HG03060 (cell line): ENCODE results near the gene ZNF664.

Experiments used
- ATAC-seq: cut with Tn5 transposase; IDR thresholded peaks from one replicate; pipeline ENCODE4 v1.9.1; 2021; ENCODE audit warnings: low read depth, moderate number of reproducible peaks; ENCODE audit not compliant: unreplicated experiment

Gene ZNF664

DNA sequence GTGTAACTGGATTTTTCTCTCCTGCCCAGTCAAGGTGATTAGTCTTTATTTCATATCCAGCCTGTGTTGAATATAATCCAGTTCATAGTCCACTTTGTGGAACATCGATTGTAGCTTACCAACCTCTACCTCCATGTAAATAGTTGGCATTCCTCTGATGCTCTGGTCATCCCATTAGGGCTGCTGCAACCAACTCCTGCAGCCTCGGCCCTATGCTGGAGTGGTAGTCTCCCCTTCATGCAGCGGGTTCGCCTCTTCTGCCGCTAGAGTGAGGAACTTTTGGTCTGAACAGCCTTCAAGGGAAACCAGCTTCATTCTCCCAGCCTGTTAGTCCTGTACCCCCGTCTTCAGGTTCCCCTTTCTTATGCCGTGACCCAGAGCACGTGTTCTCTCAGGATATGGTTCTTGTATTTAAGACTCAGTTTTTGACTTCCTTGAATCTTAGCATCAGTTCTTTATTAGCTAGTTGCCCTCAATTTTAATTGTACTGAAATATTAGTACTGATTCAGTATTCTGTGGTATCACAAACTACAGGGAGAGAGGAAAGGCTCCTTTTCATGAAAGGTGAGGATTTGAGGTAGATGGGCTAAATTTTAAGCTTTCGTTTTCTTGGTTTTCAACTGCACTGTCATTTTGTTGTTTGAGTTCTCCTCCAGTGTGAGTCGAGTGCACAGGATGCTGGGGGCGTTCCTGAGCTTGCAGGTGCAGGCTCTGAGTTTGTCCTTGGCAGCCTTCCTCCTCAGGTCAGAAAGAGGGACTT is 33.2 kb downstream of the ZNF664 start:
- ATAC-seq: no peak

DNA sequence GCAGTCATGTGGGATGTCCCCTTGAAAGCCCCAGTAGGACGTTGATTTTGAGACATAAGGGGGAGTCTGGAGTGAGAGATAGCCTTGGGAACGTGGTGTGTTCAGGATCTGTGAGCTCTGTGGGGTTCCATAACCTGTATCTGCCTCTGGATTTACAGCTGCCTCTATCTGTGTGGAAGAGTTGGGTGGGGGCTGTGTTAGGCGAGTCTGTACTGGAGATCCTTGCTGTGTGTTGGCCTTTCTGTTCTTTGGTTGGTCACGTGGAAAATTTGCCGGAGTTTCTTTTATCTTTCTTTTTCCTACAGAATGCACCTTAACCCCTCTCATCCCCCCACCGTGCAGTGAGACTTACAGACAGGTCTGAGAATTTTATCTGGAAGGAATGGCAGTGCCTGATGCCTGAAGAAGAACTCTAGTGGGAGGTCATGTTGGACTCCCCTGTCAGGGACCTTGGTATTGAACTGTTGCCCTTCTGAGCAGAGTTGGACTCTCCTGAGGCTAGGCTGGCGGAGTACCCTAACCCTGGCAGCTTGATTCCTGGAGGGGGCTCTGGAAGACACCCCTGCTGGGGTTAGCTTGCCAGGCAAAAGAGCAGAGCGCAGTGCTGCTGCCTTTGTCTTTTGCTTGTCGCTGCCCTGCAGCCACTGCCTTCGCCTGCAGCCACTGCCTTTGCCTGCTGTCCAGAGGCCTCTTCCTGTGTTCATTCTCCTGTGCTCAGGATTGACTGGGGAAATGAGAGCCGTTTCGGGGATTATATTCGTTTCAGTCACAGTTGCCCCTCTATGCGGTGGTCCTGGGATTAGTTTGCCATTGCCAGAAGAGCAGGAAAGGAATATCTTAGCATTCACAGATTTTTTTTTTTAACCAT is 34.1 kb downstream of the ZNF664 start:
- ATAC-seq: no peak

DNA sequence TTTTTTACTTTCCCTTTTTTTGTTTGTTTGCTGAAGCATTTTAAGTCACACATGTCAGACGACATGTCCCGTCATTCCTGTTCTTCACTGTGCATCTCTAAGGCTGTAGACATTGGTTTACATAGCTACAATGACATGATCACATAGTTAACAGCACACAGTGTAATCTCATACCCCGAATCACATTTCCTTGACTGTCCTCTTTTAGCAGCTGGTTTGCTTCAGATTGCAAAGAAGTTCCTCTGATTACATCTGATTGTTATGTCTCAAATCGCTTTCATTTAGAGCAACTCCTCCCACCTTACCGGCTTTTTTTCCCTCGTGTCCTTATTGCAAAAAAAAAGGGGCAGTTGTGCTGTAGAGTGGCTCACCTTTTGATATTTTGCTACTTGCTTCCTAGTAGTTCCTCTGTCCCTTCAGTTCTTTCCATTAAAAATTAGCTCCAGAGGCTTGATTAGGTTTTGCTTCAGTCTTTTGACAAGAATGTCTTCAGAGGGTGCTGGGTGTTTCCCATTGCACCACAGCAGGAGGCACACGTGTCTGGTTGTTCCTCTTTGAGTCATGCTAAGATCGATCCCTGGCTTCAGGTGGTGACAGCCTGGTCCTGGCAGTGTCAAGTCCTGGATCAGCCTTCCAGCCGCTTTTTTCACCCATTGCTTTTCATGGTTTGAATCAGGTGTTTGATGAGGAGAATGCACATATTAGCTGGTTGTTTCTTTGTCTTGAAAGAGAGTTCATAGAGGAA is 35.0 kb downstream of the ZNF664 start:
- ATAC-seq: no peak

DNA sequence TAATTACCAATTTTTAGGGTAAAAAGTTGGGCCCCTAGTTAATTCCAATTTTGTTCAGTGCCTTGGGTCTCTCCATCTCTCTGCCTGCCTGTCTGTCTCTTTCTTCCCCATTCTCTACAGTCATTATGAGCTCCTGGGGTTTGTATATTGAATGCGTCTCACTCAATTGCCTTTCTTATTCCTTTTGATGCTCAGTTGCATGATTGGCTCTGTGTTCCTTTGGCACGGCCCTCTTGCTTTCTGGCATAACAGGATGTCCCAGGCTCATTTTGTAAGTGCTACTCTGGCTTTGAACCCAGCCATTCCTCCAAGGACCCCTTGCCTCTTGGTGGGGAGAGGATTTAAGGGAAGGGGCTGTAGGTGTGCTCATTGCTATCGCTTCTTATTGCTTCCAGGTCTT is 35.6 kb downstream of the ZNF664 start:
- ATAC-seq: no peak

DNA sequence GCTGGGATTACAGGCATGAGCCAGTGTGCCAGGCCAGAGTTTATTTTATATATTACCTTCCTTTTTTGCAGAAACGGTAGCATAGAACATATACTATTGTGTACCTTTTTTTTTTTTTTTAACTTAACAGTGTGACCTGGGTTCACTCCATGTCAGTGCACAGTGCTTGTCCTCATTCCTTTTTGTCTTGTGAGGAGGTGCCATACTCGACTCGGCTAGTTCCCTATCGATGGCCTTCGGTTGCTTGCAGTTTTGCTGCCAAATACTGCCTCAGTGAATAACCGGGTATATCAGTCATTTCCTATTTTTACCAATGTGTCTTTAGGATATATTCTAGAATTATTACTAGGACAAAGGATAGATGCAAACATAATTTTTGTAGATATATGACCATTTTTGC is 36.8 kb downstream of the ZNF664 start:
- ATAC-seq: no peak

DNA sequence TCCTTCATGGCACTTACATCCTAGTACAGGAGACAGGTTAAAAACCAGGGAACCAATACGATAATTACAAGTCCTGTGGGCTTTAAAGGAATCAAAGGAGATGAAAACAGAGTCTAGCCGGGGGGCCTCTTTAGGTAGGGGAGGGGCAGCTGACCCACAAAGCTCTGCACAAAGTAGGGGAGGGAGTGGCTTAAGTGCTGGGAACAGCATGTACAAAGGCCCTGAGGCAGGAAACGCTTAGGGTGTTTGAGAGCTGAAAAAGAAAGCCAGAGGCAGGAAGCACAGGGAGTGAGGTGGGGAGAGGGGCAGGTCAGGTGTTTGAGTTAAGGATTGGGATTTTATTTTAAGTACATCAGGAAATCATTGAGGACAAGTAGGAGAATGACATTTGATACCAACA is 37.7 kb downstream of the ZNF664 start:
- ATAC-seq: no peak

DNA sequence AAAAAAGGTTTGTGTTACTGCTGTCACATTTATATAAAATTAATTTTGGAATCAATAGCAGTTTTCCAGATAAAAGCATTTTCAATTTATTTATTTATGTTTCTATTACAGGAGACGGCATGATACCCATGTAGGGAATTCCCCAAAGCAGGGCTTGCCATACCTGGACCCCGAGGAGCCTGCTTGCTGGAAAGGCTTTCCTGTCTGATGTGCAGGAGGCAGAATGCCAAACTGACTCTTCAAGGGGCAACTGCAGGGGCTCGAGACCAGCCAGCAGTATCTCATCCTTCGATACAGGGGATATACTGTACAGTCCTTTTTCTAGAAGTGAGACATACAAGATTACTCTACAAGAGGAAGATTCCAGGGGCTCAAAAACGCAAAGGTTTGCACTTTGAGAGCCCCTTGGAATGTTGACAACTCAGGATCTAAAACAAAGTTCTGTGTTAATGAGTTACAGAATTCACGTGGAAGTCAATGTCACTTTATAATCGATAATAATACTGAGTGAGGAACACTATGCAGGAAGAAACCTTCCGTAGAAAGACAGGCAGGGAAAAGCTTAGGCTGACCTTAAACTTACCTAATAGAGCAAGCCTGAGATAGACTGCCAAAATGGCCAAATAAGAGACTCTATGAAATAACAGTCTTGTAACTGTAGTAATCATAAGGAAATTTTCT is 38.6 kb downstream of the ZNF664 start:
- ATAC-seq: no peak

DNA sequence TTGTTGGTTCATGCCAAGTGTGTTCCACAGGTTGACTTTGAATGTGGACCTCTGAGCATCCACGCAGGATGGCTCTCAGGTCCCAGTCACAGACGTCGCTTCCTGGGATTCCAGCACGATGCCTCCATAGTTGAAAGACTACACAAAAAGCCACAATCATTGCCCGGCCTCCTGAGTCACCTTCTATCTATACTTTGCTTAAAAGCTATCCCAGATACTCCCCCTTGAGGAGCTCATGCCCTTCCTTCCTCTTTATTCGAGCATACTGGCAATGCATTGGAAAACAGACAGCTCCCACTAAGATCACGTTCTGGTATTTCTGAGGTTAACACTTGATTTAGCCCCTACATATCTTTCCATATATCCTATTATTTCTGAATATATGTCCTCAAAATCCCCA is 40.1 kb downstream of the ZNF664 start:
- no peak for ATAC-seq

DNA sequence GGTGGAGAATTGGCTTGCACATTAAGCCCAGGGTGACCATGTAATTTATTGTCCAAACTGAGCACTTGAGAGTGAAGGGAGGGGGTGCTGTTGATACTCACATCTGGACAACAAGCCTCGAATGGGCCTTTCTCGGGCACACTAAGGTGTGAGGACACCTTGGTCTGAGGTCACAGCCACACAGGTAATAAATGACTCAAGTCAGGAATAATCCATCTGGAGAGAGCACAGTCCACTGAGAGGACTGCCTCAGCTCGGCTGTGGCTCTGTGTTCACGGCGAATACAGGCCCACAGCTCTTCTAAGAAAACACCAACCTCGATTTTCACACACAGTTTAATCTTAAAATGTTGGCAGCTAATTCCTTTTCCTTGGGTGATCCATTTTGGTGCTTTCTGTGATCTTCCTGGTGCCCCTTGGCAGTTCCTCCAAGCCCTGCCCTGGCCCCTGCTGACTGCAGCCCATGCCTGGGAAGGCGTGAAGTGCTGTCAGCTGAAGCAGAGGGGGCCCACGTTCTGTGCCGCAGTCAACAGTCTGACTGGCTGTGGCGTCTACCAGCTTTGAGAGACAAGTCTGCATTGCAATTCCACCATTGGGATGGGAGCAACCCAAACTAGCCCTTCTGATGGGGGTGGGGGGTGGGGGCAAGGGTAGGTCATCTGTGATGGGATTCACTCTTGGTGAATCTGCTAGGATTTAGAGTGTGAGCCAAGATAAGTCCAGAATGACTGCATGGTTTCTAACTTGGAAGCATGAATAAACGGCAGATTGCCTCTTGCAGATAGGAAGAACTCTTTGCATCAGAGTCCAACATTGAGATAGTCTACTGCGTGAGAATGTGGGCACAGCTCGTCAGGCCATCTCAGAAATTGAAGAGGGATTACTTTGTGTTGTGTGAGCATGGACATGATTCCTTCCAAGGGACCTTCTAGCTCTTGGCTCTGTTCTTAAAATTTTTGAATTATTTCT is 42.8 kb downstream of the ZNF664 start:
- no peak for ATAC-seq

DNA sequence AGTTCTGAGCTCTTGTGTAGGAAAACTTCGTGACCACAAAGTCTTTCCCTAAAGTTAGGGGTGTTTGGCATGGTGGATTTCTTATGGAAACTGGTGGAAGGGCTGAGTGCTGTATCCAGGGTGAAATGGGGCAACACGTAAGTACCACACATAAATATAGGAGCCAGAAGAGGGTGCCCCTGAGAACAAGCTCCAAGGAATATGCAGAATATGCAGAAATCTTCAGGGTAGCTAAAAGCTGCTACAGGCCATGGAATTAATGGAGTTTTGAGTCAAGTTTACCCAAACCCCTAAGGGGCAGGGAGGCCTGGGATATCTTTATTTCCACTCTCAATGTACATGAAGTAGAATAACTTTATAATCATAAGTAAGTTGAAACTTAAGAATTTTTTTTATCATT is 44.0 kb downstream of the ZNF664 start:
- ATAC-seq: no peak

DNA sequence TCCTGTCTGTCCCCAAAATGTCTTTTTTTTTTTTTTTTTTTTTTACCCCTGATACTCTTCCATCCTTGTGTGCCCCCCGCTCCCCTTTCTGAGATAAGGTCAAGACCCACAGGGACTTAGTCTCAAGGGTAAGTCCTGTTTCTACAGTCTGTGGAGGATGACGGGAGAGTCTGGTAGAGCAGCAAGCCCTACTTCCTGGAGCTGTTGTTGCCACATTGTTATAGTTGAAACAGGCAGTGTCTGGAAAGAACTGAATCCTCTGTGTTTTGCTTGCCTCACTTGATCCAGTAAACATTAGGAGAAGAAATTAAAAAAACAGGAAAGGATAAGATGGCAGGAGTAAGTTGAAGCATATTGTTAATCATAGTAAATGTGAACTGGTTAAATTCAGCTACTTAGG is 45.5 kb downstream of the ZNF664 start:
- ATAC-seq: no peak

DNA sequence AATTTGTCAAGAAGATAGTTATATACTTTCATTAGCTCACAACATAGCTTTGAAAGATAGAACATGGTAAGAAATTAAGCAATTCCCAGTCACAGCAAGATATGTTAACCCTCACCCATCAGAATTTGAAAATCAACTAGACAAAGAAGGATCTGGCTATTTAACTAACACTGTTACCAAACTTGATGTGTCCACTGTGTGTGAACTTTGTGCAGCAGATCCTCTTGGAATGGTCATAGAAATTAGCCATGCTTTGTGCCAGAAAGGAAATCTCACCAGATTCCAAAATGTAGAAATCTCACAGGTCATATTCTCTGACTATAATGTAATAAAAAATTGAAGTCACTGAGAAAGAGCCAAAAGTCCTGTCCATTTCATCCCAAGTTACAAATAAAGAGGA is 46.1 kb downstream of the ZNF664 start:
- no peak for ATAC-seq

DNA sequence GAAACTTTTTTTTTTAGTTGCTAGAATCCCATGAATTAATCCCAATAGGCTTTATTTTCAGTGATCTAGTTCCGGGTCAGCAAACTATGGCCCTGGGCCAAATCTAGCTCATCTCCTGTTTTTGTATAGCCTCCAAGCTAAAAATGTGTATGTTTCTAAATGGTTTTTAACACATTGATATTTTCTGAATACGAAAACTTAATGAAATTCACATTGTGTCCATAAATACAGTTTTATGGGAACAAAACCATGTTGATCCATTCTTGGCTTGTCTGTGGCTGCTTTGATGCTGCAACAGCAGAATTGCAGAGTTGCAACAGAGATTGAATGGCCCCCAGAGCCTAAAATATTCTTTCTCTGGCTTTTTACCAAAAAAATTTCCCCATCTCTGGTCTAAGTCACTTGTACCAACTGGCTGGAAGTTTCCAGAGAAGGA is 47.5 kb downstream of the ZNF664 start:
- ATAC-seq: no peak

DNA sequence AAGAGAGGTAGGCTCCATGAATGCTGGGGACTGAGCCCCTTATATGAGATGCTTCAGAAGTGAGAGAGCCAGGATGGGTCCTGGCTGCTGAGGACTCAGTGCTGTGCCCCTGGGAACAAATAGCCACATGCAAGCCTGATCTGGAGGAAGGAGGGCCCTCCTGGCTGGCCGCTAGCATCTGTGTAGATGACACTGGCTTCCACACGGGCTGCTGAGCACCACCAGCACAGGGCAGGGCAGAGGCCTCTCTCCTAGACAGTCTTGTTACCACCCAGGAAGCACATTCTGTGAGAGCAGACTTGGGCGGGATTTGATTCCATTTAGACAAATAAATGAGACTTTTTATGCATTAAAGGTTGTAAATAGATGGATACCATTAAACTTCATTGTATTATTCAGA is 48.0 kb downstream of the ZNF664 start:
- no peak for ATAC-seq

DNA sequence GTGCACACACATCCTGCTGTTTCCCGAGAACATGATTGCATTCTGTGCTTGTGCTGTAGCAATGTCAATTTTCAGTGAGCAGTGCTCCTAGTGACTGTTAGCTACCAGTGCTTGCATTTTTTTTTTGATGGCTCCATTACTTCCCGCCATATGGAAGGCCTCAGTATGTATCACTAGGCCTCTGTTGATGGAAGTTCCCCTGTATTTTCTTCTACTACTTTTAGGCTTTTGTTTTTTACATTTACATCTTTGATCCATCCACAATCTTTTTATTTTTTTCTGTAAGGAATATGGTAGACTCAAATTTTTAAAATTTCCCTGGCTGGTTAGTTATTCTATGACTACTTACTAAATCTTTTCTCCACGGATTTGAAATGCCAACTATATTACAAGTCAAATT is 49.1 kb downstream of the ZNF664 start:
- ATAC-seq: no peak

DNA sequence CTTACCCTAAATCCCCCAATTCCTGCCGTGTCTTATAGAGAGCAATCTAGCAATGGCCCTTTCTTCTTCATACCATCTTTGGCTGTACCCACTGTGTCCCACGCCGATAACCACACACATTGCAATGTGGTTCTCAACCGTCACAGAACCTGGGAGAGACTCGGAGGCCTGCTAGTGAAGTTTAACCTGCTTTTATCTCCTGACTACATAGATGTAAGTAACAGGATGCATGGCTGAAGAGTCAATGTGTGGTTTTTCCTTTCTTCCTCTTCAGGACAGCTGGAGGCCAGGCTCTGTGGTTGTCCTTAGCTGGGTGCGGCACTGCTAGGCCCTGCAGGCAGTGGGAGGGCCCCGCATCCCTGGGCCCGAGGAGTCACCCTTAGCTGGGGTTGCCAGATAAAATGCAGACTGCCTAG is 51.3 kb downstream of the ZNF664 start:
- no peak for ATAC-seq

DNA sequence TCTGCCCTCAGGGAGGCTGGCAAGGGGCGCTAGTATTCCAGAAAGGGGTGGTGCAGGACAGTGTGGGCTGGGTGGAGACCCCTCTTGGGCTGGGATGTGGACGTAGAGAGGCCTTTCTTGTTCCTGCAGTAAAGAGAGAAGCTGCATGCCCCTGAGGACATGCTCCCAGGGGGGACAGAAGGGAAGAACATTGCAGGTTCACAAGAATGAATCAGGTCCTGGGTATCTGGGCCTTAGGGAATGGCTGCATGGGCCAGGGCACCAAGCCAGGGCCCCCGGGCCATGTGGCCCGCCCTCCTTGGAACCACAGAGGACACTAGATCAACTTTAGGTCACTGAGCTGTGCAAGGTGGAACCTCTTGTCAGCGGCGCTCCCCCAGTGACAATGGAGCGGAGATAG is 51.8 kb downstream of the ZNF664 start:
- ATAC-seq: no peak

DNA sequence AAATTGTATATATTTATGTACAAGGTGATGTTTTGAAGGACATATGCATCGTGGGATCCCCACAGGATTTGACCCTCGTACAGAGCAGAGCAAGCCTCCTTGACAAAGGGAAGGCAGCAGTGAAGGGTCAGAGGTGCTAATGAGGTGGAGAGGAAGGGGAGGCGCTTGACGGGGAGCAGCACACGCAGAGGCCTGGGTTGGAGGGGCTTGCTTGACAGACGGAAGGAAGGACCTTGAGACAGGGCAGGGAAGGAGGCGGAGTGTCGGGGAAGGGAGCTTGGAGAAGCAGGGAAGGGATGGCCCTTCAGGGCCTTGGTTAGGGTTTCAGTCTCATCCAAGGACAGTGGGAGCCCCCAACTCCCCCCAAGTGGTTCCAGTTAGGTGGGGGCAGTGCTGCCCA is 52.6 kb downstream of the ZNF664 start:
- no peak for ATAC-seq
